B cell (primary cell): Measurements from ENCODE around the gene KIF23. TPM values are rescaled to one million over a fixed set of nuclear protein-coding genes. Genes with fewer than 3 reads are reported as not detected.
A peak's percentile ranks its signal among the peaks of the same experiment; 100 is the strongest.

ENCODE experiments used
- ATAC-seq: fragments of 200-7000 bp; cut with Tn5 transposase; one replicate; pipeline ENCODE4 v1.10.0; 2021; ENCODE audit warnings: low read depth, mild to moderate bottlenecking, moderate number of reproducible peaks, moderate library complexity
- CTCF ChIA-PET: fragments of 350-600 bp; sonication (Branson Sonifier 250); formaldehyde crosslinking; loops from one replicate; lab custom pipeline; 2021; ENCODE audit warnings: antibody characterized with exemption, inconsistent platforms; lab: Charles Lee
- POLR2A ChIA-PET: fragments of 350-600 bp; sonication (Branson Sonifier 250); formaldehyde crosslinking; loops from one replicate; lab custom pipeline; 2021; ENCODE audit warnings: antibody characterized with exemption; lab: Charles Lee
- DNase-seq: peaks from one replicate; pipeline ENCODE4 v3.0.0; 2013
- H2AFZ ChIP-seq: 2 replicates; pipeline ENCODE4 v1.6.1; 2012; ENCODE audit warnings: mild to moderate bottlenecking, low read depth, low read length; ENCODE audit not compliant: insufficient read depth, poor library complexity, severe bottlenecking
- H3K27ac ChIP-seq, 2 donors: 1 replicate in 1 of 2; 2 replicates in 1 of 2; pipeline ENCODE4 v1.5.1; 2012 to 2013; ENCODE audit warnings: low read length in 2 of 2, mild to moderate bottlenecking in 2 of 2, moderate library complexity in 1 of 2
- H3K27me3 ChIP-seq, 4 experiments: fragments of 200-600 bp in 1 of 4; sonication (generic) in 1 of 4; replicated peaks in 1 of 4; 1 replicate in 2 of 4; 2 replicates in 2 of 4; pipeline versions ENCODE4 v1.6.1 to v1.7.0; 2013 to 2016; ENCODE audit warnings: low read length in 3 of 4, mild to moderate bottlenecking in 2 of 4, mixed read lengths in 1 of 4, moderate library complexity in 1 of 4; ENCODE audit not compliant: insufficient read depth in 4 of 4, control insufficient read depth in 3 of 4; ENCODE audit errors: control extremely low read depth in 1 of 4
- H3K36me3 ChIP-seq, 2 experiments: replicated peaks in 1 of 2; 1 replicate in 1 of 2; 2 replicates in 1 of 2; pipeline versions ENCODE4 v1.6.1 to v1.7.1; 2013; ENCODE audit warnings: low read length in 1 of 2; ENCODE audit not compliant: insufficient read depth in 2 of 2, control insufficient read depth in 1 of 2; ENCODE audit errors: control extremely low read depth in 1 of 2, extremely low read depth in 1 of 2
- H3K4me1 ChIP-seq, 2 donors: fragments of 200-600 bp in 1 of 2; sonication (generic) in 1 of 2; 1 replicate in 1 of 2; 2 replicates in 1 of 2; pipeline versions ENCODE4 v1.5.1 to v1.6.1; 2013 to 2017; ENCODE audit warnings: low read length in 2 of 2; ENCODE audit not compliant: control insufficient read depth in 2 of 2, insufficient read depth in 2 of 2
- H3K4me2 ChIP-seq: replicated peaks from 2 replicates; pipeline ENCODE3; 2012; ENCODE audit warnings: mild to moderate bottlenecking, low read depth, low read length; ENCODE audit not compliant: poor library complexity, severe bottlenecking
- H3K4me3 ChIP-seq, 5 experiments: fragments of 200-600 bp in 1 of 5; sonication (generic) in 1 of 5; 1 replicate in 3 of 5; 2 replicates in 2 of 5; pipeline versions ENCODE4 v1.5.1 to v1.7.0; 2011 to 2016; ENCODE audit warnings: low read length in 4 of 5, mild to moderate bottlenecking in 4 of 5, low read depth in 2 of 5, control low read depth in 1 of 5, moderate library complexity in 1 of 5; ENCODE audit not compliant: insufficient read depth in 1 of 5; ENCODE audit errors: control extremely low read depth in 1 of 5, extremely low read depth in 1 of 5
- H3K79me2 ChIP-seq: fragments of 200-600 bp; sonication (generic); one replicate; pipeline ENCODE4 v1.6.0; 2016; ENCODE audit warnings: low read length; ENCODE audit not compliant: control insufficient read depth, insufficient read depth
- H3K9ac ChIP-seq: fragments of 200-600 bp; sonication (generic); 2 replicates; pipeline ENCODE4 v1.6.1; 2017; ENCODE audit warnings: mild to moderate bottlenecking, low read length, moderate library complexity
- H3K9me3 ChIP-seq, 3 donors: one replicate each; pipeline versions ENCODE4 v1.6.1 to v1.7.1; 2013; ENCODE audit warnings: low read length in 2 of 3; ENCODE audit not compliant: control insufficient read depth in 2 of 3, insufficient read depth in 1 of 3; ENCODE audit errors: control extremely low read depth in 1 of 3
- H4K20me1 ChIP-seq: 2 replicates; pipeline ENCODE4 v1.6.0; 2012; ENCODE audit warnings: mild to moderate bottlenecking, low read length; ENCODE audit not compliant: insufficient read depth, control insufficient read depth, poor library complexity, severe bottlenecking
- H3K27ac Mint-ChIP-seq: one replicate; pipeline ENCODE4 v1.8.0; 2021; ENCODE audit warnings: mixed read lengths
- H3K27me3 Mint-ChIP-seq: one replicate; pipeline ENCODE4 v1.8.0; 2021; ENCODE audit warnings: mixed read lengths
- H3K4me1 Mint-ChIP-seq: one replicate; pipeline ENCODE4 v1.8.0; 2021; ENCODE audit warnings: mixed read lengths
- H3K4me3 Mint-ChIP-seq: one replicate; pipeline ENCODE4 v1.8.0; 2021; ENCODE audit warnings: mixed read lengths
- H3K9me3 Mint-ChIP-seq: one replicate; pipeline ENCODE4 v1.8.0; 2022; ENCODE audit warnings: mixed read lengths; ENCODE audit not compliant: insufficient read depth
- EZH2 ChIP-seq: IDR thresholded peaks from 2 replicates; pipeline ENCODE4 v1.6.1; 2012; ENCODE audit warnings: borderline replicate concordance, low read depth, mild to moderate bottlenecking, moderate library complexity, low read length; ENCODE audit not compliant: insufficient read depth, poor library complexity, severe bottlenecking
- WGBS: methylation state at CpG from one replicate; pipeline ENCODE4 v1.1.5; 2013; ENCODE audit warnings: missing lambda C conversion rate; ENCODE audit not compliant: insufficient coverage; 5-methylcytosine and 5-hydroxymethylcytosine counted together
- intact Hi-C: fragments of 100-400 bp; cut with micrococcal nuclease; formaldehyde crosslinking; loops from one replicate; pipeline ENCODE4 v1.10.0; 2022
- polyA plus RNA-seq: library from polyadenylated mRNA; depleted of rRNA; stranded (reverse); fragments of >200 nt; gene quantifications from 2 replicates; pipeline ENCODE4 v1.2.3, GENCODE V29; 2012
- total RNA-seq, 2 donors: library from RNA; stranded (reverse); fragments of 120-200 nt in 1 of 2; gene quantifications; 1 replicate in 1 of 2; 2 replicates in 1 of 2; pipeline versions ENCODE4 v1.2.3 to v1.2.4, GENCODE V29; 2013 to 2022
- TF ChIP-seq, protein P1 (sequence below): fragments of 200-600 bp; IDR thresholded peaks from one replicate; pipeline ENCODE4 v1.8.0; 2022; ENCODE audit warnings: antibody characterized with exemption, mild to moderate bottlenecking

KIF23 gene
- total and polyA plus RNA-seq, 2 donors (not counting 1 experiment from before 2014, with no cell fraction given): 0.30 to 0.34 TPM

DNA sequence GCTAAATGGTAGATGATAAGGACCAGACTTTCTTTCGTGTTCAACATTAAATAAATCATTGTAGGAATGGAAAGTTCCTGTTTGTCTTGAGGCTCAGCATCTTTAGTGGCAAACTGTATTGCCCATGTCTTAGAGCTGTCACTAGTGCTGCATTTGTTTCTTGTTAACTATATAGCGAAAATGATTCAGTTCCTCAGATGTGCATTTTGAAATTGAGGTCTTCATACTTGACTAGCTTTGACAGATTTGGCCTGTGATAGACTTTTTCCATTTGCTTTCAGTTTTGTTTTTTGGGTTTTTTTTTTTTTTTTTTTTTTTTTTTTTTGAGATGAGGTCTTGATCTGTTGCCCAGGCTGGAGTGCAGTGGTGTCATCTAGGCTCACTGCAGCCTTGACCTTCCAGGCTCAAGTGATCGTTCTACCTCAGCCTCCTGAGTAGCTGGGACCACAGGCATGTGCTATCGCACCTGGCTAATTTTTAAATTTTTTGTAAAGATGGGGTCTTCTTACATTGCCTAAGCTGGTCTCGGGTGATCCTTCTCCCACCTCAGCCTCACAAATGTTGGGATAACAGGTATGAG lies 29.0 kb downstream of the KIF23 start:
- peak; percentile 94 for ATAC-seq
- Mint-ChIP-seq H3K27ac (peak overlapping the region; percentile 85), H3K27me3 (no peaks in the 10 kb centered on the region), H3K9me3 (no peaks in the 10 kb centered on the region), H3K4me3 (peak overlapping the region; percentile 65), H3K4me1 (peaks cover 19% of the 10 kb centered on the region)
- no peaks in the 10 kb centered on the region for H3K27me3 ChIP-seq
- no peaks in the 10 kb centered on the region for H3K36me3 ChIP-seq
- H3K79me2 ChIP-seq: no peaks in the 10 kb centered on the region
- peak overlapping the region; percentile 60 for H3K4me2 ChIP-seq
- peaks cover 13 to 16% of the 10 kb centered on the region in 2 donors for H3K4me1 ChIP-seq
- DNase-seq: peak; percentile 71
- WGBS: 20% methylated on average over 1 of the region's 5 CpGs
- H2AFZ ChIP-seq: peak overlapping the region; percentile 64
- H3K4me3 ChIP-seq: peak overlapping the region in 1 of 5 experiments; percentile 31
- ChIA-PET CTCF (interaction anchor here (0.7 to 1.1 kb wide), 4 partner anchors 9 to 1084 kb away, joined by 3 read pairs; no protein-coding TSS in a partner anchor), POLR2A (interaction anchor here (0.6 to 1.4 kb wide), 3 partner anchors 10 to 47 kb away, joined by 3 to 22 read pairs (median 5); partner anchors contain the start of gene RPLP1)
- H3K27ac ChIP-seq: peak overlapping the region; percentile 56 to 74
- TF ChIP-seq, protein P1, sequence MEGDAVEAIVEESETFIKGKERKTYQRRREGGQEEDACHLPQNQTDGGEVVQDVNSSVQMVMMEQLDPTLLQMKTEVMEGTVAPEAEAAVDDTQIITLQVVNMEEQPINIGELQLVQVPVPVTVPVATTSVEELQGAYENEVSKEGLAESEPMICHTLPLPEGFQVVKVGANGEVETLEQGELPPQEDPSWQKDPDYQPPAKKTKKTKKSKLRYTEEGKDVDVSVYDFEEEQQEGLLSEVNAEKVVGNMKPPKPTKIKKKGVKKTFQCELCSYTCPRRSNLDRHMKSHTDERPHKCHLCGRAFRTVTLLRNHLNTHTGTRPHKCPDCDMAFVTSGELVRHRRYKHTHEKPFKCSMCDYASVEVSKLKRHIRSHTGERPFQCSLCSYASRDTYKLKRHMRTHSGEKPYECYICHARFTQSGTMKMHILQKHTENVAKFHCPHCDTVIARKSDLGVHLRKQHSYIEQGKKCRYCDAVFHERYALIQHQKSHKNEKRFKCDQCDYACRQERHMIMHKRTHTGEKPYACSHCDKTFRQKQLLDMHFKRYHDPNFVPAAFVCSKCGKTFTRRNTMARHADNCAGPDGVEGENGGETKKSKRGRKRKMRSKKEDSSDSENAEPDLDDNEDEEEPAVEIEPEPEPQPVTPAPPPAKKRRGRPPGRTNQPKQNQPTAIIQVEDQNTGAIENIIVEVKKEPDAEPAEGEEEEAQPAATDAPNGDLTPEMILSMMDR: no peak
- TF ChIP-seq EZH2: no peak
- H3K9me3 ChIP-seq: no peaks in the 10 kb centered on the region
- intact Hi-C loops: loop anchor here (1.0 kb wide), 1 partner anchor 9 kb away; the partner anchor contains the start of gene RPLP1
- H3K9ac ChIP-seq: no peak overlapping the region
- H4K20me1 ChIP-seq: no peaks in the 10 kb centered on the region

DNA sequence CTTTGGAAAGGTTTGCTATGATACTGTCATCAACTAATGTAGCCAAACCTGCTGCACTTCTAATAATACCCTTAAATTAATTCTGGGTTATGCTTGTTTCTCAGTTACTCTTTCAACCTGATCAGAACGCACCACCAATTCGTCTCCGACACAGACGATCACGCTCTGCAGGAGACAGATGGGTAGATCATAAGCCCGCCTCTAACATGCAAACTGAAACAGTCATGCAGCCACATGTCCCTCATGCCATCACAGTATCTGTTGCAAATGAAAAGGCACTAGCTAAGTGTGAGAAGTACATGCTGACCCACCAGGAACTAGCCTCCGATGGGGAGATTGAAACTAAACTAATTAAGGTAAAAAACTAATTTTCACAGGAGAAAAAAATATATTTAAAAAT lies 30.5 kb downstream of the KIF23 start:
- 98% methylated on average over 6 of the region's 7 CpGs for WGBS
- H3K4me3 Mint-ChIP-seq: no peak overlapping the region
- Histone ChIP-seq H3K4me3 (no peak overlapping the region), H3K27ac (no peak overlapping the region), H3K9ac (no peak overlapping the region), H3K27me3 (no peaks in the 10 kb centered on the region), H3K4me2 (no peak overlapping the region), H3K79me2 (no peaks in the 10 kb centered on the region), H4K20me1 (no peaks in the 10 kb centered on the region), H2AFZ (no peak overlapping the region), H3K4me1 (peaks cover 13 to 16% of the 10 kb centered on the region in 2 donors), H3K36me3 (no peaks in the 10 kb centered on the region), H3K9me3 (no peaks in the 10 kb centered on the region)
- TF ChIP-seq, protein P1: no peak
- peaks cover 19% of the 10 kb centered on the region for H3K4me1 Mint-ChIP-seq
- CTCF ChIA-PET: interaction anchor here (1.3 kb wide), 1 partner anchor 22 kb away, joined by 3 read pairs; no protein-coding TSS in a partner anchor
- H3K9me3 Mint-ChIP-seq: no peaks in the 10 kb centered on the region
- no peak for DNase-seq
- no peak for ATAC-seq
- H3K27ac Mint-ChIP-seq: no peak overlapping the region
- POLR2A ChIA-PET: no interaction called here
- no peaks in the 10 kb centered on the region for H3K27me3 Mint-ChIP-seq
- intact Hi-C loops: no loop called here
